ENCODE results near the gene TAP1. TPM values are rescaled to one million over a fixed set of nuclear protein-coding genes. Genes with fewer than 3 reads are reported as not detected.

TAP1 gene
- total and polyA plus RNA-seq, 9 of the 15 experiments (the other 6 are each of a cell fraction or from before 2014, with no cell fraction given) = 1.3 to 6.0 (median 4.2) TPM

GRCh38 chr6:32852844-32853540, 512 bp downstream of the TAP1 start (continued):
- no peak for TF ChIP-seq ZMIZ1 (IDR thresholded peaks at IDR 0.05; ENCODE audit: low read depth in 2 of 2, low read length in 2 of 2)
- no peak for TF ChIP-seq PBX2 (CRISPR knock-in tag; IDR thresholded peaks at IDR 0.05; ENCODE audit: low read depth)
- no peak for TF ChIP-seq PBX2 (tag; conservative IDR thresholded peaks at IDR 0.05; ENCODE audit: low read depth)
- no peak for TF ChIP-seq POLR2AphosphoS2 (IDR thresholded peaks at IDR 0.05; ENCODE audit: low read length)

Data from K562 (cell line).